ENCODE results near the gene TIMM17A. TPM values are rescaled to one million over a fixed set of nuclear protein-coding genes. Genes with fewer than 3 reads are reported as not detected.
"Not testable (repeated sequence)": the region's sequence is repeated elsewhere in the genome, so short reads cannot be mapped to it uniquely, and the experiment has no call there.

The TIMM17A gene
- total RNA-seq, 1 experiment from 2014 or later: 39.8 TPM

DNA sequence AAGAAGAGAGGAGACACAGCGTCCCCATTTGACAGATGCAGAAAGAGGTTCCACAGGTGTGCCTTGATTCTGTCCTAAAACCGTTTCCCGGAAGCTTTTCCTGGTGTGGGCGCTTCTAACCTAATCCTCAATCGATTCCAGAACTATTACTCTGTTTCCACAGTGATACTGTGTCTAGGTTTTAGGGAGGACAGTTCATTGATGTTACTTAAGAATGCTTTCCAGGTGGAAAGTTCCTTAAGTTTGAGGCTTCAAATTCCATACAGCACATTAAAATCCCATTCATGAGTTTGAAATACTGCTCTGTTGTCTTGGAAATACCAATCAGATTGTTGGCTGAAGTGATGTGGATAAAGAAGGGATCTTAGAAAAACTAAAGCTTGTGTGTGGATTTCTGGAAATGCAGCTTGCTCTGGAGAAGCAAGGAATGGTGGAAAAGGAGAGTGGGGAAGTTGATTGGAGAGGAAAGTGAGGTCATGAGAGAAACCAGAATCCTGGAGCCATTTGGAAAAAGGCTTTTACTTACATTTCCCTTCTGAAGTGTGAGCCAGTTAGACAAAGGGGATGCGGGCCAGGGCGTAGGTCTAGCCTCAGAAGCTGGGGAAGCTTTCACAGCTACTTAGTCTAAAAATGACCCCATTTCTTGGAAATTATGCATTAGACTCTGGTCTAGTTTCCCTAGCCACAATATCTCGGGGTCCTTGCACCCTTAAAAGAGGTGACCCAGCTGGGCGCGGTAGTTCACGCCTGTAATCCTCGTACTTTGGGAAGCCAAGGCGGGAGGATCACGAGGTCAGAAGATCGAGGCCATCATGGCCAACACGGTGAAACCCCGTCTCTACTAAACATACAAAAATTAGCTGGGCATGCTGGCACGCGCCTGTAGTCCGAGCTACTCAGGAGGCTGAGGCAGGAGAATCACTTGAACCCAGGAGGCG, 61.8 kb downstream of the TIMM17A start:
- Histone ChIP-seq H3K36me3 (ENCODE audit: insufficient read depth, low read length) (no peaks in the 10 kb centered on the region), H3K9me2 (replicated peaks; ENCODE audit: insufficient read depth, low read length) (no peaks in the 10 kb centered on the region), H3K27ac (ENCODE audit: low read length) (no peak overlapping the region), H3K9me3 (ENCODE audit: low read length) (no peaks in the 10 kb centered on the region), H3K4me2 (ENCODE audit: low read depth, low read length, poor library complexity, severe bottlenecking) (no peak overlapping the region), H3K27me3 (ENCODE audit: low read length) (no peaks in the 10 kb centered on the region), H3K9ac (ENCODE audit: low read length) (no peak overlapping the region), H3K4me1 (ENCODE audit: low read length) (no peaks in the 10 kb centered on the region), H3K79me2 (ENCODE audit: low read length) (no peaks in the 10 kb centered on the region), H4K20me1 (ENCODE audit: insufficient read depth, low read depth, low read length) (no peaks in the 10 kb centered on the region), H3K4me3 (ENCODE audit: low read length) (no peak overlapping the region), H2AFZ (ENCODE audit: low read length) (no peak overlapping the region)
- no peak for DNase-seq

DNA sequence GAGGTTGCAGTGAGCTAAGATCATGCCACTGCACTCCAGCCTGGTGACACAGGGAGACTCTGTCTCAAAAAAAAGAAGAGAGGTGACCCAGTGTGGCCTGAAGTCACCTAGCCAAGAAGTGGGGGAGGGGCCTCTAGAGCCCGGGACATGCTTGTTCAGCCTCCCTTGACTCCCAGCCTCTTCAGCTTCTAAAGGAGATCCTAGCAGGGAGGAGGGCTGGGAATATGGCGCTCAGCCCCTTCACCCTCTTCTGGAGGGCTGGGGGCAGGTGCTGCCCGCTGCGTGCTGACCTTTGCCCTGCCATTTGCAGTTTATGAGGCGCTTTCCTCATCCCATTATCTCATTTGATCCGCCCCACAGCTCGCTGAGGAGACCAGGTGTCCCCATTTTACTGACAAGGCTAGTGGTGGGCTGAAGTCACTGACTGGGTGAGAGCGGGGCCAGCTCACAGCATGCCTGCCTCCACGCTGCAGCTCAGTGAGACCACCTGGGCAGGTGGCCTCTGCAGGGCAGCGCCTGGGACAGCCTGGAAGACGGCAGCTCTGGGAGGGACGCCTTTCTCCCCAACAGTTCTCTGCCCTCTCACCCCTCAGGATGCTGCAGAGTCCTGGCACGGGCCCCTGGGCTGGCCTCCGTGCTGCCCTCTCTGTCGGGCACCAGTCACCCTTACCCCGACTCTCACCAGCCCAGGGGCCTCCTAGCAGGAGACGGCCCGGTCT, 62.6 kb downstream of the TIMM17A start:
- H3K36me3 ChIP-seq (ENCODE audit: insufficient read depth, low read length): no peaks in the 10 kb centered on the region
- no peak overlapping the region for H3K9ac ChIP-seq (ENCODE audit: low read length)
- DNase-seq: no peak
- H3K9me2 ChIP-seq (replicated peaks; ENCODE audit: insufficient read depth, low read length): no peaks in the 10 kb centered on the region
- H3K4me2 ChIP-seq (ENCODE audit: low read depth, low read length, poor library complexity, severe bottlenecking): no peak overlapping the region
- H3K27me3 ChIP-seq (ENCODE audit: low read length): no peaks in the 10 kb centered on the region
- no peaks in the 10 kb centered on the region for H4K20me1 ChIP-seq (ENCODE audit: insufficient read depth, low read depth, low read length)
- H3K4me3 ChIP-seq (ENCODE audit: low read length): no peak overlapping the region
- no peak overlapping the region for H3K27ac ChIP-seq (ENCODE audit: low read length)
- no peaks in the 10 kb centered on the region for H3K4me1 ChIP-seq (ENCODE audit: low read length)
- no peak overlapping the region for H2AFZ ChIP-seq (ENCODE audit: low read length)
- H3K79me2 ChIP-seq (ENCODE audit: low read length): no peaks in the 10 kb centered on the region
- no peaks in the 10 kb centered on the region for H3K9me3 ChIP-seq (ENCODE audit: low read length)

DNA sequence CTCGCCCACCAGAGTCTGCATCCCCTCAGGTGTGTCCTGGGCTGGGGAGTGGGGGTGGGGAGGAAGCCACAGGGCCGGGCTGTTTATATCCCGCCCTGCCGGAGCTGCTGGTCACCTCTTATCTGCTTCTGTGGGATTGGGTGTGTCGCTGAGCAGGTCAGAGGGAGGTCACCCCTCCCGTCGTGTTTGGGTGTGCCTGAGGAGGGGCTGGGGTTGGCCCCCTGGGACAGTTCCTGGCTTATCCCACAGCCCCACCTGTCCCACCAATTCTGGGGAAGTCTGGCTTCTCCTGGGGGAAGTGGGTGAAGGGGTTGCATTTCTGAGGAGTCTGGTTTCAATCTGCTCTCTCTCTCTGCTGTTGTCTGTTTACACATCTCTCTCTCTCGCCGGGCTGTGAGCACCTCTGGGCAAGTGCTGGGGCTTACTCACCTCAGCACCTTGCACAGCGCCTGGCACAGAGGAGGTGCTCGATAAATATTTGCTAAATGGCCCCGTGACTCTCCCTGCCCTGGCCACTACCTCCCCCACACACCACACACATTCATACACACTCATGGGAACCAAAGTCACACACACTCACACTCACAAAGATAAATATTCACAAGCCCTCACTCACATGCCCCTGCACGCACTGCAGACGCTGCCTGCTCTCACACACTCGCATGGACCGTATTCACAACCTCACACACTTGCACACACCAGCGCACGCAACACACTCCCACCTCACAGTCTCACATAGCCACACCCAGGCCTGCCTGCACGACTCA, 63.3 kb downstream of the TIMM17A start:
- H3K9me3 ChIP-seq (ENCODE audit: low read length): no peaks in the 10 kb centered on the region
- no peak overlapping the region for H3K4me3 ChIP-seq (ENCODE audit: low read length)
- no peak for DNase-seq
- no peaks in the 10 kb centered on the region for H4K20me1 ChIP-seq (ENCODE audit: insufficient read depth, low read depth, low read length)
- H3K27me3 ChIP-seq (ENCODE audit: low read length): no peaks in the 10 kb centered on the region
- no peaks in the 10 kb centered on the region for H3K4me1 ChIP-seq (ENCODE audit: low read length)
- H2AFZ ChIP-seq (ENCODE audit: low read length): no peak overlapping the region
- no peaks in the 10 kb centered on the region for H3K36me3 ChIP-seq (ENCODE audit: insufficient read depth, low read length)
- H3K9ac ChIP-seq (ENCODE audit: low read length): no peak overlapping the region
- H3K79me2 ChIP-seq (ENCODE audit: low read length): no peaks in the 10 kb centered on the region
- no peaks in the 10 kb centered on the region for H3K9me2 ChIP-seq (replicated peaks; ENCODE audit: insufficient read depth, low read length)
- no peak overlapping the region for H3K27ac ChIP-seq (ENCODE audit: low read length)
- H3K4me2 ChIP-seq (ENCODE audit: low read depth, low read length, poor library complexity, severe bottlenecking): no peak overlapping the region

DNA sequence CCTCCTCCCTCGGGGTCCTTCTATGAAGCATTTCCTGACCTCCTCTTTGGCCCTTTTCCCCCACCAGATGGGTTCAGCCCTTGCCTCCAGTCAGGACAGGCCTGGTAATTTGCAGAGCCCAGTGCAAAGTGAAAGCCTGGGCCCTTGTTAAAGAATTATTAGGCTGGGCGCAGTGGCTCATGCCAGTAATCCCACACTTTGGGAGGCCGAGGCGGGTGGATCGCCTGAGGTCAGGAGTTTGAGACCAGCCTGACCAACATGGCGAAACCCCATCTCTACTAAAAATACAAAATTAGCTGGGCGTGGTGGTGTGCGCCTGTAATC, 63.9 kb downstream of the TIMM17A start:
- not testable (repeated sequence) for H3K27me3 ChIP-seq (ENCODE audit: low read length); H3K9ac ChIP-seq (ENCODE audit: low read length); H3K79me2 ChIP-seq (ENCODE audit: low read length); H3K4me1 ChIP-seq (ENCODE audit: low read length); H3K9me3 ChIP-seq (ENCODE audit: low read length); H2AFZ ChIP-seq (ENCODE audit: low read length); H3K4me3 ChIP-seq (ENCODE audit: low read length); H3K4me2 ChIP-seq (ENCODE audit: low read depth, low read length, poor library complexity, severe bottlenecking); H4K20me1 ChIP-seq (ENCODE audit: insufficient read depth, low read depth, low read length); DNase-seq; H3K27ac ChIP-seq (ENCODE audit: low read length); H3K9me2 ChIP-seq (replicated peaks; ENCODE audit: insufficient read depth, low read length); H3K36me3 ChIP-seq (ENCODE audit: insufficient read depth, low read length)

Small RNA genes within 50 kb of the gene (small RNA-seq; reads per million reads assigned to genes)
- gene MIR6740: not detected
- not detected for gene RF00156

Other genes with a start within 250 kb of the TIMM17A start
- 19.4 and 22.7 TPM in 2 replicates for gene IPO9, start 126.3 kb upstream of the TIMM17A start, total RNA-seq (2014; rRNA removed; shearing (Covaris generic); ENCODE audit: low replicate concordance)
- gene SHISA4, start 66.6 kb upstream of the TIMM17A start, total RNA-seq (2014; rRNA removed; shearing (Covaris generic); ENCODE audit: low replicate concordance): 0.51 TPM in 1 of 2 replicates, not detected in the other
- not detected in 2 replicates for gene LMOD1, start 9.0 kb upstream of the TIMM17A start, total RNA-seq (2014; rRNA removed; shearing (Covaris generic); ENCODE audit: low replicate concordance)
- gene RNPEP, start 27.1 kb downstream of the TIMM17A start, total RNA-seq (2014; rRNA removed; shearing (Covaris generic); ENCODE audit: low replicate concordance): 49.2 and 50.3 TPM in 2 replicates
- 0.19 and 0.76 TPM in 2 replicates for gene ELF3, start 55.1 kb downstream of the TIMM17A start, total RNA-seq (2014; rRNA removed; shearing (Covaris generic); ENCODE audit: low replicate concordance)
- gene GPR37L1, start 167.4 kb downstream of the TIMM17A start, total RNA-seq (2014; rRNA removed; shearing (Covaris generic); ENCODE audit: low replicate concordance): not detected in 2 replicates
- gene ARL8A, start 189.2 kb downstream of the TIMM17A start, total RNA-seq (2014; rRNA removed; shearing (Covaris generic); ENCODE audit: low replicate concordance): 26.7 and 44.9 TPM in 2 replicates
- 33.4 and 39.2 TPM in 2 replicates for gene PTPN7, start 205.1 kb downstream of the TIMM17A start, total RNA-seq (2014; rRNA removed; shearing (Covaris generic); ENCODE audit: low replicate concordance)
- not detected in 2 replicates for gene LGR6, start 238.3 kb downstream of the TIMM17A start, total RNA-seq (2014; rRNA removed; shearing (Covaris generic); ENCODE audit: low replicate concordance)

Data from Karpas-422 (cell line).